Erythroblast (primary cell): ENCODE data around the gene KCNIP4.

ENCODE experiments used
- DNase-seq, 2 experiments: peaks; one replicate each; lab custom pipeline; 2025; lab: John Stamatoyannopoulos, UW
- GATA1 ChIP-seq: IDR thresholded peaks from 2 replicates; pipeline ENCODE4 v1.6.1; 2011; ENCODE audit warnings: low read depth, mild to moderate bottlenecking, control low read depth, low read length, moderate library complexity
- POLR2A ChIP-seq: IDR thresholded peaks from 2 replicates; pipeline ENCODE4 v1.6.1; 2011; ENCODE audit warnings: mild to moderate bottlenecking, low read length

KCNIP4 gene

GRCh38 chr4:20696815-20697214 is 1251.8 kb downstream of the KCNIP4 start:
- TF ChIP-seq GATA1 (no peak), POLR2A (no peak)

GRCh38 chr4:20687864-20688263 is 1260.7 kb downstream of the KCNIP4 start:
- no peak for TF ChIP-seq GATA1
- no peak for TF ChIP-seq POLR2A
- no peak for DNase-seq

More at GRCh38 chr4:20696815-20697214, 1251.8 kb downstream of the KCNIP4 start:
- DNase-seq, result no peak

GRCh38 chr4:20684852-20685763 is 1263.5 kb downstream of the KCNIP4 start:
- peak; percentile 2 to 35 for DNase-seq
- no peak for TF ChIP-seq POLR2A
- no peak for TF ChIP-seq GATA1

- DNase-seq, result no peak
- TF ChIP-seq GATA1 (no peak), POLR2A (no peak)
Measured at GRCh38 chr4:20683766-20684165, 1264.8 kb downstream of the KCNIP4 start.

- no peak for TF ChIP-seq GATA1
- no peak for TF ChIP-seq POLR2A
- no peak for DNase-seq
Measured at GRCh38 chr4:20682853-20683252, 1265.7 kb downstream of the KCNIP4 start.

- DNase-seq, result no peak
- TF ChIP-seq GATA1 (no peak), POLR2A (no peak)
Measured at GRCh38 chr4:20681271-20681670, 1267.3 kb downstream of the KCNIP4 start.

- no peak for DNase-seq
- TF ChIP-seq POLR2A (no peak), GATA1 (no peak)
Measured at GRCh38 chr4:20680736-20681135, 1267.8 kb downstream of the KCNIP4 start.

GRCh38 chr4:20679951-20680350 is 1268.6 kb downstream of the KCNIP4 start:
- no peak for TF ChIP-seq POLR2A
- TF ChIP-seq GATA1, result no peak
- DNase-seq, result no peak
